ENCODE measurements around the gene ABHD11. TPM values are rescaled to one million over a fixed set of nuclear protein-coding genes. Genes with fewer than 3 reads are reported as not detected.
A peak's percentile ranks its signal among the peaks of the same experiment; 100 is the strongest.

ABHD11 gene
- total RNA-seq, 4 donors from 2014 or later, result 4.4 to 14.1 (median 7.7) TPM

GRCh38 chr7:73739387-73739767, 775 bp upstream of the ABHD11 start:
- H3K4me1 ChIP-seq, result peaks cover 0 to 3% of the 10 kb centered on the region in 2 donors
- H3K9me3 ChIP-seq, result no peaks in the 10 kb centered on the region
- no peak for TF ChIP-seq POLR2A (IDR thresholded peaks at IDR 0.05)
- TF ChIP-seq, protein P1, sequence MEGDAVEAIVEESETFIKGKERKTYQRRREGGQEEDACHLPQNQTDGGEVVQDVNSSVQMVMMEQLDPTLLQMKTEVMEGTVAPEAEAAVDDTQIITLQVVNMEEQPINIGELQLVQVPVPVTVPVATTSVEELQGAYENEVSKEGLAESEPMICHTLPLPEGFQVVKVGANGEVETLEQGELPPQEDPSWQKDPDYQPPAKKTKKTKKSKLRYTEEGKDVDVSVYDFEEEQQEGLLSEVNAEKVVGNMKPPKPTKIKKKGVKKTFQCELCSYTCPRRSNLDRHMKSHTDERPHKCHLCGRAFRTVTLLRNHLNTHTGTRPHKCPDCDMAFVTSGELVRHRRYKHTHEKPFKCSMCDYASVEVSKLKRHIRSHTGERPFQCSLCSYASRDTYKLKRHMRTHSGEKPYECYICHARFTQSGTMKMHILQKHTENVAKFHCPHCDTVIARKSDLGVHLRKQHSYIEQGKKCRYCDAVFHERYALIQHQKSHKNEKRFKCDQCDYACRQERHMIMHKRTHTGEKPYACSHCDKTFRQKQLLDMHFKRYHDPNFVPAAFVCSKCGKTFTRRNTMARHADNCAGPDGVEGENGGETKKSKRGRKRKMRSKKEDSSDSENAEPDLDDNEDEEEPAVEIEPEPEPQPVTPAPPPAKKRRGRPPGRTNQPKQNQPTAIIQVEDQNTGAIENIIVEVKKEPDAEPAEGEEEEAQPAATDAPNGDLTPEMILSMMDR (IDR thresholded peaks at IDR 0.05), result no peak
- no peaks in the 10 kb centered on the region for H3K36me3 ChIP-seq
- peak overlapping the region; percentile 78 to 94 for H3K27ac ChIP-seq
- no peaks in the 10 kb centered on the region for H3K27me3 ChIP-seq
- H3K4me3 ChIP-seq, result peak overlapping the region; percentile 57 to 67
- intact Hi-C loops (cut with DNase I; ENCODE audit: low total_unique reads), result no loop called here
- peak in 1 of 2 donors; percentile 29 for DNase-seq

GRCh38 chr7:73738220-73738611, 386 bp downstream of the ABHD11 start:
- Histone ChIP-seq H3K4me1 (peaks cover 0 to 3% of the 10 kb centered on the region in 2 donors), H3K36me3 (no peaks in the 10 kb centered on the region), H3K4me3 (peak overlapping the region; percentile 57 to 67), H3K9me3 (no peaks in the 10 kb centered on the region), H3K27me3 (no peaks in the 10 kb centered on the region), H3K27ac (peak overlapping the region; percentile 18 to 94)
- intact Hi-C loops (cut with DNase I; ENCODE audit: low total_unique reads), result no loop called here
- peak; percentile 61 to 63 for DNase-seq
- TF ChIP-seq, protein P1 (IDR thresholded peaks at IDR 0.05), result no peak
- no peak for TF ChIP-seq POLR2A (IDR thresholded peaks at IDR 0.05)

- Histone ChIP-seq H3K4me3 (peak overlapping the region; percentile 57 to 67), H3K36me3 (no peaks in the 10 kb centered on the region), H3K9me3 (no peaks in the 10 kb centered on the region), H3K27ac (peak overlapping the region; percentile 18 to 94), H3K4me1 (peaks cover 0 to 3% of the 10 kb centered on the region in 2 donors), H3K27me3 (no peaks in the 10 kb centered on the region)
- intact Hi-C loops (cut with DNase I; ENCODE audit: low total_unique reads), result no loop called here
- TF ChIP-seq, protein P1 (IDR thresholded peaks at IDR 0.05), result no peak
- TF ChIP-seq POLR2A (IDR thresholded peaks at IDR 0.05), result no peak
- no peak for DNase-seq
These were observed 947 bp downstream of the ABHD11 start for GRCh38 chr7:73737491-73738219.

DNA sequence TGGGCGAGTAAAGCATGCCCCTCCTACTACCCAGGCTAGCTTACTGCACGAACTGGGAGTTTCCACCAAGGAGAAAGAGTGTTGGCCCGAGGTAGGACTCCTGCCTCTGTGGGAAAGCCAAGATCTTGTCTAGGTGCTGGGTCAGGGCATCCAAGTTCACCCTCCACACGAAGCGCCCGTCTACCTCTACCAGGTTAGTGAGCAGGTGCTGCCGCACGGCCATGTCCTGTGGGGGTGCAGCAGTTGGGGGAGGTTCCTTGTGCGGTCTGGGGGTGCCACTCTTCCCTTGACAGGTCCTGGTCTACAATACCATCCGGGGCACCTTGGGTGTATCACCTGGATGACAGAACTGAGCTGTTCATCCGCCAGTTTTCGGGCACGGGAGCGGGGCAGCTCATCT, 1.7 kb downstream of the ABHD11 start:
- no peaks in the 10 kb centered on the region for H3K36me3 ChIP-seq
- no peak overlapping the region for H3K27ac ChIP-seq
- TF ChIP-seq, protein P1 (IDR thresholded peaks at IDR 0.05), result no peak
- no peaks in the 10 kb centered on the region for H3K9me3 ChIP-seq
- intact Hi-C loops (cut with DNase I; ENCODE audit: low total_unique reads), result no loop called here
- no peak overlapping the region for H3K4me3 ChIP-seq
- DNase-seq, result no peak
- no peaks in the 10 kb centered on the region for H3K27me3 ChIP-seq
- H3K4me1 ChIP-seq, result peaks cover 0 to 3% of the 10 kb centered on the region in 2 donors

- no peaks in the 10 kb centered on the region for H3K27me3 ChIP-seq
- H3K27ac ChIP-seq, result no peak overlapping the region
- no peak overlapping the region for H3K4me3 ChIP-seq
- H3K9me3 ChIP-seq, result no peaks in the 10 kb centered on the region
- peaks cover 0 to 3% of the 10 kb centered on the region in 2 donors for H3K4me1 ChIP-seq
- TF ChIP-seq POLR2A (IDR thresholded peaks at IDR 0.05), result no peak
- TF ChIP-seq, protein P1 (IDR thresholded peaks at IDR 0.05), result no peak
- no peaks in the 10 kb centered on the region for H3K36me3 ChIP-seq
- intact Hi-C loops (cut with DNase I; ENCODE audit: low total_unique reads), result no loop called here
- no peak for DNase-seq
These were observed 3.1 kb downstream of the ABHD11 start for GRCh38 chr7:73735528-73735905.

Measured in uterus (tissue), 4 donors.